Measurements from ENCODE around the gene KRTAP3-1. TPM values are rescaled to one million over a fixed set of nuclear protein-coding genes. Genes with fewer than 3 reads are reported as not detected.
"Not testable (repeated sequence)": the region's sequence is repeated elsewhere in the genome, so short reads cannot be mapped to it uniquely, and the experiment has no call there.

KRTAP3-1 gene
- total and polyA plus RNA-seq, 12 donors, result not detected

DNA sequence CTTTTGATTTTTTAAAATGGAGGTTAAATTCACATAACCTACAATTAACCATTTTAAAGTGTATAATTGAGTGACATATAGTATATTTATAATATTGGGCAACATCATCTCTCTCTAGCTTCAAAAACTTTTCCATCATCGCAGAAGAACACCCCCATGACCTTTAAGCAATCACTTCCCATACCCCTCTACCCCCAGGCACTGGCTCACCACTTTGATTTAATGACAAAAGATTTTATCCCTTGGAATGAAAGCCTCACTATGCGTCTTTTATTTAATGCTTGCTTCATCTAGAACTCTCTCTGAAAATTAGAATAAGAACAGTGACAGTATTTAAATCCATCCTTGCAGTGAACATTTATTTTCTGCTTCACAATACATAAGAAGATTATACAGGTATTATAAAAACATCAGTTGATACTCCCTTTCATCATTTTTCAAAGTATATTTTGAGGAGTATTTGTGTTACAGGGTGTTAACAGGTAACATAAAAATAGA is 29.0 kb upstream of the KRTAP3-1 start:
- intact Hi-C loops (cut with DNase I), result no loop called here
- H3K27me3 ChIP-seq, result peaks cover 0 to 13% (median 6%) of the 10 kb centered on the region in 7 donors
- H3K4me1 ChIP-seq, result no peaks in the 10 kb centered on the region
- WGBS, 2 donors, result 82 to 83% methylated on average over 2 of the region's 2 CpGs
- peaks cover 0 to 3% (median 0%) of the 10 kb centered on the region in 11 donors for H3K9me3 ChIP-seq
- TF ChIP-seq, protein P1, sequence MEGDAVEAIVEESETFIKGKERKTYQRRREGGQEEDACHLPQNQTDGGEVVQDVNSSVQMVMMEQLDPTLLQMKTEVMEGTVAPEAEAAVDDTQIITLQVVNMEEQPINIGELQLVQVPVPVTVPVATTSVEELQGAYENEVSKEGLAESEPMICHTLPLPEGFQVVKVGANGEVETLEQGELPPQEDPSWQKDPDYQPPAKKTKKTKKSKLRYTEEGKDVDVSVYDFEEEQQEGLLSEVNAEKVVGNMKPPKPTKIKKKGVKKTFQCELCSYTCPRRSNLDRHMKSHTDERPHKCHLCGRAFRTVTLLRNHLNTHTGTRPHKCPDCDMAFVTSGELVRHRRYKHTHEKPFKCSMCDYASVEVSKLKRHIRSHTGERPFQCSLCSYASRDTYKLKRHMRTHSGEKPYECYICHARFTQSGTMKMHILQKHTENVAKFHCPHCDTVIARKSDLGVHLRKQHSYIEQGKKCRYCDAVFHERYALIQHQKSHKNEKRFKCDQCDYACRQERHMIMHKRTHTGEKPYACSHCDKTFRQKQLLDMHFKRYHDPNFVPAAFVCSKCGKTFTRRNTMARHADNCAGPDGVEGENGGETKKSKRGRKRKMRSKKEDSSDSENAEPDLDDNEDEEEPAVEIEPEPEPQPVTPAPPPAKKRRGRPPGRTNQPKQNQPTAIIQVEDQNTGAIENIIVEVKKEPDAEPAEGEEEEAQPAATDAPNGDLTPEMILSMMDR (IDR thresholded peaks at IDR 0.05), result no peak
- no peak overlapping the region for H3K4me3 ChIP-seq
- ATAC-seq, result no peak
- DNase-seq, result no peak
- no peaks in the 10 kb centered on the region for H3K36me3 ChIP-seq
- no peak overlapping the region for H3K27ac ChIP-seq

DNA sequence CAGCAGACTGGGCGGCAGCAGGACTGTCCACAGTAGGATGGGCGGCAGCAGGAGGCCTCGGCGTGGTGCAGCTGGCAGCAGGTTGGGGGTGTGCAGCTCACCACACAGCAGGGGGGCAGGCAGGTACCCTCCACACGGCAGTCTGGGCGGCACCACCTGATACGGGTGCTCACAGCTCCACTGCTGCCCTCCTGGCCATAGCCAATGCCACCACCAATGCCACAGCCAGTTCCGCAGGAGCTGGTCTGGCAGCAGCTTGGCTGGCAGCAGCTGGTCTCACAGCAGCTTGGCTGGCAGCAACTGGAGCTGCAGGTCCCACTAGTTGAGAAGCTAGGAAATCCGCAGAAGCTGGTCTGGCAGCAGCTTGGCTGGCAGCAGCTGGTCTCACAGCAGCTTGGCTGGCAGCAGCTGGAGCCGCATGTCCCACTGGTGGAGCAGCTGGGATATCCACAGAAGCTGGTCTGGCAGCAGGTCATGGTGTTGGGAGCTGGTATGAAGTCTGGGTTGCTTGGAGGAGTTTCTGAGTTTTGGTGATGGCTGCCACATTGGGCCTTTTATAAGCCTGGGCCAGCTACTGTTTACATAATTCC is 25.5 kb upstream of the KRTAP3-1 start, which contains the start of gene KRTAP1-3:
Gene KRTAP1-3, minus strand, starts transcription at position 529 of the 590 bp plus-strand sequence. Its CDS starts 53 bp downstream, at position 476.
- intact Hi-C loops (cut with DNase I); H3K36me3 ChIP-seq; DNase-seq; H3K27ac ChIP-seq; H3K4me3 ChIP-seq; H3K4me1 ChIP-seq; H3K9me3 ChIP-seq: not testable (repeated sequence)
- 88 to 90% methylated on average over 10 of the region's 10 CpGs for WGBS, 2 donors
- ATAC-seq, result peak in 1 of 8 donors; percentile 27
- peaks cover 0 to 22% (median 14%) of the 10 kb centered on the region in 7 donors for H3K27me3 ChIP-seq

DNA sequence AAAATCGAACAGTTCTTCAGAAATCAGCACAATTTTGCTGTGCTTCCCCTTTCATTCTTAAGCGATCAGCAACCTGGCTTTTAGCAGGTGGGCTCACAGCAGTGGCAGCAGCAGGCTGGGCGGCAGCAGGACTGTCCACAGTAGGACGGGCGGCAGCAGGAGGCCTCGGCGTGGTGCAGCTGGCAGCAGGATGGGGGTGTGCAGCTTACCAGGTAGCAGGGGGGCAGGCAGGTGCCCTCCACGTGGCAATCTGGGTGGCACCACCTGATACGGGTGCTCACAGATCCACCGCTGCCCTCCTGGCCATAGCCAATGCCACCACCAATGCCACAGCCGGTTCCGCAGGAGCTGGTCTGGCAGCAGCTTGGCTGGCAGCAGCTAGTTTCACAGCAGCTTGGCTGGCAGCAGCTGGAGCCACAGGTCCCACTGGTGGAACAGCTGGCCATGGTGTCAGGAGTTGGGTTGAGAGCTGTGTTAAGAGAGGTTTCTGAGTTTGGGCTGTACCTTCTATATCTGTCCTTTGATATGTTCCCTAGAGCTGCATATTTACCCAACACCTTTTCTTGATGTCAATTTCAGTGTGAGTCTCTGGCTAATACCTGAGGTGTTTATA is 20.8 kb upstream of the KRTAP3-1 start, which contains the start of gene KRTAP1-4:
Gene KRTAP1-4, minus strand, starts transcription at position 563 of the 613 bp plus-strand sequence. Its CDS starts 117 bp downstream, at position 446.
- 78 to 88% methylated on average over 12 of the region's 12 CpGs for WGBS, 2 donors
- no peaks in the 10 kb centered on the region for H3K4me1 ChIP-seq
- no peaks in the 10 kb centered on the region for H3K9me3 ChIP-seq
- DNase-seq (no peak), ATAC-seq (no peak)
- H3K27me3 ChIP-seq, result peaks cover 0 to 57% (median 31%) of the 10 kb centered on the region in 7 donors
- no peaks in the 10 kb centered on the region for H3K36me3 ChIP-seq
- no peak within 1 kb of the TSS for H3K27ac ChIP-seq
- no peak within 1 kb of the TSS for H3K4me3 ChIP-seq
- intact Hi-C loops (cut with DNase I), result no loop called here
- TF ChIP-seq, protein P1 (IDR thresholded peaks at IDR 0.05), result no peak

DNA sequence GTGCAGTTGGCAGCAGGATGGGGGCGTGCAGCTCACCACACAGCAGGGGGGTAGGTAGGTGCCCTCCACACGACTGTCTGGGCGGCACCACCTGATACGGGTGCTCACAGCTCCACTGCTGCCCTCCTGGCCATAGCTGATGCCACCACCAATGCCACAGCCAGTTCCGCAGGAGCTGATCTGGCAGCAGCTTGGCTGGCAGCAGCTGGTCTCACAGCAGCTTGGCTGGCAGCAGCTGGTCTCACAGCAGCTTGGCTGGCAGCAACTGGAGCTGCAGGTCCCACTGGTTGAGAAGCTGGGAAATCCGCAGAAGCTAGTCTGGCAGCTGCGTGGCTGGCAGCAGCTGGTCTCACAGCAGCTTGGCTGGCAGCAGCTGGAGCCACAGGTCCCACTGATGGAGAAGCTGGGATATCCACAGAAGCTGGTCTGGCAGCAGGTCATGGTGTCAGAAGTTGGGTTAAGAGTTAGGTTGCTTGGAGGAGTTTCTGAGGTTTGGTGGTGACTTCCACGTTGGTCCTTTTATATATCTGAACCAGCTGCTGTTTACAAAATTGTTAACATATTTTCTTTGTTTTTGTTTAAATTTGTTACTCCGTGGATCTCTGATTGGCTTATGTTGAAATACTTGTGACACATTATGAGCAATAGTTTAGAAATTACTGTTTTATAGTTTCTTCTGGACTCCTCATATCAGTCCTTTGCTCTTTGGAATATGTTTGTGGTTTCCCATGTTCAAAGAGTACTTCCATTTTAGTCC is 18.0 kb upstream of the KRTAP3-1 start, which contains the start of gene KRTAP1-5:
Gene KRTAP1-5, minus strand, starts transcription at position 494 of the 757 bp plus-strand sequence. Its CDS starts 53 bp downstream, at position 441.
- intact Hi-C loops (cut with DNase I), result no loop called here
- Histone ChIP-seq H3K27me3 (peaks cover 0 to 47% (median 26%) of the 10 kb centered on the region in 7 donors), H3K36me3 (no peaks in the 10 kb centered on the region), H3K4me1 (no peaks in the 10 kb centered on the region), H3K27ac (no peak within 1 kb of the TSS), H3K4me3 (no peak within 1 kb of the TSS), H3K9me3 (peaks cover 0 to under 1% (median 0%) of the 10 kb centered on the region in 11 donors)
- TF ChIP-seq, protein P1 (IDR thresholded peaks at IDR 0.05), result no peak
- no peak for ATAC-seq
- DNase-seq, result no peak
- WGBS, 2 donors, result 67 to 75% methylated on average over 9 of the region's 9 CpGs
